ENCODE data around the gene STXBP5.

Gene STXBP5

DNA sequence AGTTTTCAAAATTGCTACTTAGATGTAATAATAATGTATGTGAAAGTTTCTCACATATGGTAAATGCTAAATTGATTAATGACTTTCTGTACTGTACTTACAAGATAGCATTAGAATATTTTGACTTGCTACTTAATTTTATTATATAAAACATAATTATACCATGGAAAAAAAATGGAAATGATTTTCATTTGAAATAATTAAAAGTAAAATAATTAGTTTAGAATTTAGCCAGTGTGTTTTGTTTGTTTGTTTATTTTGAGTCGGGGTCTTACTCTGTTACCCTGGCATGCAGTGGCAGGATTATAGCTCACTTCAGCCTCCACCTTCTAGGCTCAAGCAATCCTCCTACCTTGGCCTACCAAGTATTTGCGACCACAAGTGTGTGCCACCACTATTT is 7.1 kb downstream of the STXBP5 start:
- no peak for DNase-seq (ENCODE audit: low spot score)

- DNase-seq (ENCODE audit: low spot score) = no peak
Observed at GRCh38 chr6:147211831-147212230, 7.6 kb downstream of the STXBP5 start.

GRCh38 chr6:147212622-147213021 is 8.4 kb downstream of the STXBP5 start:
- DNase-seq (ENCODE audit: low spot score) = no peak

GRCh38 chr6:147213772-147214171 is 9.6 kb downstream of the STXBP5 start:
- no peak for DNase-seq (ENCODE audit: low spot score)

DNA sequence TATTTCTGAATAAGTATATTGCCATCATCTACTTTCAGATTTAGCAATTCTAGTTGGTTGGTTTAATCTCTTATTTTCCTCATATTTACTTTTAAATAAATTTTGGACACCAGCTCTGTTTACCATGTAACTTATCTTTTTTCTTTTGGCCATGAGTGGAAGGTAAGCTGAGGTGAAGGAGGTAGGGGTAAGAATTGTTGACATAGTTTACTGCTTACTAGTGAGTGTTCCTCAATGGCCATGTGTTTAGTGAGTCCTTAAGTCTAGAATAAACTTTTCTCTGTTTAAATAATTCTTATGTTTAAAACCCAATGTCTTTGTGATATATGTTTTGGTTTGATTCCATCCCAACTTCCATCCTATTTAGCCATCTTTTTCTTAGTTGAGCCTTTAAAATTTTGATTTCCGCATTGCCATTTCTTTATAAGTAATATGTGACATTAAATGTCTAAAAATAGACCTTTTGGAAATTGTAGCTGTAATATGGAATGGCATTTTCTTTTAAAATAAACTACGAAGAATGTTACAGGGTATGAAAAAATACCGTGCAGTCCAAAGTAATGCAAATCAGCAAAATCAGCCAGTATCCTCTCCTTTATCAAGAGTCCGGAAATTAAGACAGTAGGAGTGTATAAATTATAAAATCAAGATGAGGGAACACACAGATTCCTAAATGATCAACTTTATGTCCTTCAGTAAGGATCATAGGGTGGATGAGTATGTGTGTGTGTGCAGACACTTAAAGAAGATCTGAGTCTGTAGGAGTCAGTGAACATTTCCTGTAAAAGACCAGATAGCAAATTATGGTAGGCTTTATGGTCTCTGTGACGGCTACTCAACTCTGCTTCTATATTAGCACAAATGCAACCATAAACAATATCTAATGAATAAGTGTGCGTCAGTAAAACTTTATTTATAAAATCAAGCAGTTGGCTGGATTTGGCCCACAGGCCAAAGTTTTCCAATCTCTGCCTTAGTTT is 10.3 kb downstream of the STXBP5 start:
- DNase-seq (ENCODE audit: low spot score) = no peak

DNA sequence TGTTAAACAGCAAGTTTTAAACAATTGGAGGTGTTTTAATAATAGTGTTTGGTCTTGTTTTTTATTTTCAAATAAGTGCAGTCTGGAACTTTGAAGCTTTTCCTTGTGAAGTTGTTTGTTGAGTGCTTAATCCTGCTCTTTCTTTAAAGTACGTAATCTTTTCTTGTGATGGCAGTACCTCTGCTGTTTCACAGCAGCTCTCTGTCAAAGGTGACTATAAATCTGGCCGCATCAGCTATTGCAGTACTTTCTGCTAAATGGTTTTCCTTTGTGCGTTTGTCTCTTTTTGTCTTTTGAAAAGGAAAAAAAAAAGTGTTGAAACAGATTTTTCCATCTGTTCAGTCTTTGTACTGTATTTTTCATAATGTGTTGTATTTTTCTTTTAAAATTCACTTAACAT is 12.7 kb downstream of the STXBP5 start:
- DNase-seq (ENCODE audit: low spot score) = no peak

DNA sequence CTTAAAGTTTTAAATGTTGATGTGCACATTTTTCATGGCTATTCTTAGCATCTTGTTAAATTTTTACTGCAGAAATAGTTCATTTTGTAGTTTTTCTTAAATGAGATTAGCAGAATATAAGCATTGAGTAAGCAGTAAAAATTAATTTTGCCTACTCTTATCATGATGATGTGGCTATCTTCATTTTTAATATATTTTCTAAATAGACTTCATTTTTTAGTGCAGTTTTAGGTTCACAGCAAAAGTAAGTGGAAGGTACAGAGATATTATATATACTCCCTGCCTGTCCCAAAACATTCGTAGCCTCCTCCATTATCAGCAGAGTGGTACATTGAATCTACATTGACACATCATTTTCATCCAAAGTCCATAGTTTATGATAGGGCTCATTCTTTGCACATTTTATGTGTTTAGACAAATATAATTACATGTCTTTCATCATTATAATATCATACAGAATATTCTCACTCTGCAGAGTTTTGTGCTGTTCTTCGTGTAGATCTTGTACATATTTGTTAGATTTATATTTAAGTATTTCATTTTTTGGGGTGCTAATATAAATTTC is 13.7 kb downstream of the STXBP5 start:
- no peak for DNase-seq (ENCODE audit: low spot score)

- DNase-seq (ENCODE audit: low spot score) = no peak
Observed at GRCh38 chr6:147218797-147219196, 14.6 kb downstream of the STXBP5 start.

- no peak for DNase-seq (ENCODE audit: low spot score)
Observed at GRCh38 chr6:147219463-147219862, 15.2 kb downstream of the STXBP5 start.

GRCh38 chr6:147220345-147220744 is 16.1 kb downstream of the STXBP5 start:
- DNase-seq (ENCODE audit: low spot score) = no peak

GRCh38 chr6:147221739-147222138 is 17.5 kb downstream of the STXBP5 start:
- no peak for DNase-seq (ENCODE audit: low spot score)

GRCh38 chr6:147222160-147222838 is 18.1 kb downstream of the STXBP5 start:
- peak; percentile 31 for DNase-seq (ENCODE audit: low spot score)

- DNase-seq (ENCODE audit: low spot score) = no peak
Observed at GRCh38 chr6:147223736-147224135, 19.5 kb downstream of the STXBP5 start.

GRCh38 chr6:147226163-147226724 is 22.0 kb downstream of the STXBP5 start:
- no peak for DNase-seq (ENCODE audit: low spot score)

- DNase-seq (ENCODE audit: low spot score) = no peak
Observed at GRCh38 chr6:147226877-147227276, 22.7 kb downstream of the STXBP5 start.

DNA sequence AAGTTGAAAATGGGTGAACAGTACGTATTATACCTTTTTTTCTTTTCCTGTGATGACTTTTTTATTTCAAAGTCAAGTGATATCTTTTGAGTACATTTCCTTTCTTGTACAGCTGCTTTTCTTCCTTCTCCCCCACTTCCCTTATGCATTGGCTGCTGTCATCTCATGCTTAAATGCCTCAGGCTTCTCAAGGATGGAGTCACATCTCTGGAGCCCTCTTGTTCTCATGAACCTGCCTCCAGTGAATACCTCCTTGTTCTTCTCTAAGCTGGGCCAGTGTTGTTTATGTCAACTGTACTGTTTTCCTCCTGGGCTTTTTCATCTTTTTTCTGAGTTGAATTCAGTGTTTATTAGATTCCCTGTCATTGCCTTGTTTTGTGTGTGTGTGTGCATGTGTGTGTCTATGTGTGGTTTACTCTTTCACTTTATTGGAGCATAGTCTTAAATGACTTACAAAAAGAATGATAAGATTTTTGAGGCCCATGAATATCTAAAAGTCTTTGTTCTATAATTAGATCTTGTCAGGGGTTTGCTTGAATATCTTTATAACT is 23.6 kb downstream of the STXBP5 start:
- no peak for DNase-seq (ENCODE audit: low spot score)

DNA sequence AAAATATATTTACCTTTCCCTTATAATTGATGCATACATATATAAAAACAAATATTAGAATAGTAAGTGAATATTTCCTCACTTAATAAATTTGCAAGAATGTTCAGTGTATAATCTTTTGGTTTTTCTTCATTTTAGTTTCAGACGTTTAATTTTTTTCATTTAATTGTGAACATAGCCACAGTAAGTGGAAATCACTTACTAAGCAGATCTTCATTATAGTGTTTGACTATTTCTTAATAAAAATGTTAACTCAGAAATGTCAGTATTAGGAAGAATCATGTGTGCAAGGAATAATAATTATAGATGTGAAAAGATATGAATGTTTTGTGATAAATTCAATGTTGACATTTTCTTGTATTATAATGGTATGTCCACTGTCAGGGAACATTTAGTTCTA is 27.4 kb downstream of the STXBP5 start:
- no peak for DNase-seq (ENCODE audit: low spot score)

GRCh38 chr6:147234685-147235084 is 30.5 kb downstream of the STXBP5 start:
- no peak for DNase-seq (ENCODE audit: low spot score)

- no peak for DNase-seq (ENCODE audit: low spot score)
Observed at GRCh38 chr6:147238164-147238563, 33.9 kb downstream of the STXBP5 start.

GRCh38 chr6:147238906-147239305 is 34.7 kb downstream of the STXBP5 start:
- DNase-seq (ENCODE audit: low spot score) = no peak

- no peak for DNase-seq (ENCODE audit: low spot score)
Observed at GRCh38 chr6:147244832-147245231, 40.6 kb downstream of the STXBP5 start.

- no peak for DNase-seq (ENCODE audit: low spot score)
Observed at GRCh38 chr6:147245693-147246092, 41.5 kb downstream of the STXBP5 start.
